NCI-H187 treated with DMSO at 0.1 percent for 48 hours (cell line): ENCODE measurements around the gene RPS2.
A peak's percentile ranks its signal among the peaks of the same experiment; 100 is the strongest.
"Not testable (repeated sequence)": the region's sequence is repeated elsewhere in the genome, so short reads cannot be mapped to it uniquely, and the experiment has no call there.

Source experiments
- DNase-seq: peaks from one replicate; lab custom pipeline; 2025; lab: John Stamatoyannopoulos, UW

The RPS2 gene

GRCh38 chr16:1962161-1963153 lies 2.2 kb downstream of the RPS2 start:
- DNase-seq: not testable (repeated sequence)

GRCh38 chr16:1961651-1962067 lies 3.0 kb downstream of the RPS2 start:
- no peak for DNase-seq

DNA sequence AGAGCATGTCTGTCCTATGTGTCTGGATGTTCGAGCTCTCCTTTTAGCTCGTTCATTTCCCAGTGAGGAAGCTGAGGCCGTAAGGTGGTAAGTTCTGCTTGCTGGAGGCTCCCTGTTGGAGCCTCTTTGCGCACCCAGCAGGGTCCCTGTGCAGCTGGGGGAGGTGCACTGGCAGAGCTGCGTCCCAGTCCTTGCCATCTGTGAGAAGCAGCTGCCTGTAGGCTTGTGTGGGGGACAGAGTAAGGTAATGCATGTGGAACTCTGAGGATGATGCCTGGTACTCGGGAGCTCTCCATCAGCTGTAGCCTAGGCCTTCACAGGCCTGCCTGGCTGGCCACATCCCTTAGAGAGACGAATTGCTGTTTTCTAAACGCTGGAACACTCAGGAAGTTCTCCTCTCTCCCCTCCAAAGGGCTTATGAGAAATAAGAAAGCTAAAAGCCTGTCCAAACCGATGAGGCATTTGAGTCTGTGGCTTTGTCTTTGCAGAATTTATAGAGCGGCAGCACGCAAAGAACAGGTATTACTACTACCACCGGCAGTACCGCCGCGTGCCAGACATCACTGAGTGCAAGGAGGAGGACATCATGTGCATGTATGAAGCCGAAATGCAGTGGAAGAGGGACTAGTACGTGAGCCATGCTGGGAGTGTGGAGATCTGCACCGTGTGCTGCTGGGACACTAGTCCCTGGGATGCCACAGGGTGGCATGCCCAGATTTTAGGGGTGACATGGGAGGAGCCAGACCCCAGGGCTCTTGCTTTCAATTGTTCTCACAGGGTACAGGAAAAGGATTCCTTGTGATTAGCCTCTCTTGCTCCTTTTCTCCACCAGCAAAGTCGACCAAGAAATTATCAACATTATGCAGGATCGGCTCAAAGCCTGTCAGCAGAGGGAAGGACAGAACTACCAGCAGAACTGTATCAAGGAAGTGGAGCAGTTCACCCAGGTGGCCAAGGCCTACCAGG lies 3.7 kb downstream of the RPS2 start:
- no peak for DNase-seq

- peak; percentile 37 for DNase-seq
Observed at GRCh38 chr16:1959269-1960039, 5.2 kb downstream of the RPS2 start, which contains the start of gene NDUFB10. Gene NDUFB10, plus strand, starts transcription at chr16:1959538. Its CDS starts 87 bp downstream, at chr16:1959625.

DNA sequence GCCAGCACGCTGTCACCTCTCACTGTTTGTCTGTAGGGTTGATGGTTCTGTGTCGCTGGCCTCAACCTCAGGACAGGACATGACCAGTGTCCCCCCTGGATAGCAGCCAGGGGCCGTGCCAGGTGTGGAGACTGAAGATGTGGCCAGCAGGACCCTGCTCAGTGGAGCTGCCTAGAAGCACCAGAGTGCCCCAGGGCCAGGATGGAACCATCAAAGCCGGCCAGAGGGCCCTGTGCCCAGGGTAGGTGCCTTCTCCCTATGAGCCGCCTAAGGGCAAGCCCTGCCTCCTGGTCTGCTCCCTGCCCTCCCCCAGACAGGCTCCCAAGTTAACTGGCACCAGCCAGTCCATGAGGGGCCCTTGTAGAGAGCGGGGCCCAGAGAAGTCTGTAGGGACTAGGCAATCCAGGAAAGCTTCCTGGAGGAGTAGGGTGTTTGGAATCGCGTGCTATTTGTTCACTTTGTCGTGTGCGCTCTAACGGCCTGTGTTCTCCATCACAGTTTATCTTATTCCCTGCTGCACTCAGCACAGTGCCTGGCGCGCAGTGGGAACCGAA lies 5.8 kb downstream of the RPS2 start:
- no peak for DNase-seq

DNA sequence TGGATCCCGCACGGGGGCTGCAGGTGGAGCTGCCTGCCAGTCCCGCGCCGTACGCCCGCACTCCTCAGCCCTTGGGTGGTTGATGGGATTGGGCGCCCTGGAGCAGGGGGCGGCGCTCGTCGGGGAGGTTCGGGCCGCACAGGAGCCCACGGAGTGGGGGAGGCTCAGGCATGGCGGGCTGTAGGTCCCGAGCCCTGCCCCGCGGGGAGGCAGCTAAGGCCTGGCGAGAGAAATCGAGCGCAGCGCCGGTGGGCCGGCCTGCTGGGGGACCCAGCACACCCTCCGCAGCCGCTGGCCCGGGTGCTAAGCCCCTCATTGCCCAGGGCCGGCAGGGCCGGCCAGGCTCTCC lies 6.5 kb downstream of the RPS2 start:
- DNase-seq: not testable (repeated sequence)

- not testable (repeated sequence) for DNase-seq
Observed at GRCh38 chr16:1957434-1958142, 7.0 kb downstream of the RPS2 start.

- no peak for DNase-seq
Observed at GRCh38 chr16:1953734-1954133, 10.9 kb downstream of the RPS2 start.

- DNase-seq: no peak
Observed at GRCh38 chr16:1950559-1950958, 14.1 kb downstream of the RPS2 start.

DNA sequence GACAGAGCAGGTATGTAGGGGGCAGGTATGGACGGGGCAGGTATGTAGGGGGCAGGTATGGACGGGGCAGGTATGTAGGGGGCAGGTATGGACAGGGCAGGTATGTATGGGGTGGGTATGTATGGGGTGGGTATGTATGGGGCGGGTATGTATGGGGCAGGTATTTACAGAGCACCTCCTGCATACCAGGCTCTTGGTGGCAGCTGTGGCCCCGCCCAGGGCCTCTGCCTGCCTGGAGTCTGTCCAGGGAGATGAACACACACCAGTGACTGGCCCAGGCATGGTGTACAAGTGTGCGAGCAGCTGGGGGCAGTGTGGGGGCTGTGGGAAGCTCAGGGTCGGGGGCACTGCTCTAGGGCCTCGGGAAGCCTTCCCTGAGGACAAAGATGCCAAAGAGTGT lies 14.6 kb downstream of the RPS2 start:
- DNase-seq: no peak

DNA sequence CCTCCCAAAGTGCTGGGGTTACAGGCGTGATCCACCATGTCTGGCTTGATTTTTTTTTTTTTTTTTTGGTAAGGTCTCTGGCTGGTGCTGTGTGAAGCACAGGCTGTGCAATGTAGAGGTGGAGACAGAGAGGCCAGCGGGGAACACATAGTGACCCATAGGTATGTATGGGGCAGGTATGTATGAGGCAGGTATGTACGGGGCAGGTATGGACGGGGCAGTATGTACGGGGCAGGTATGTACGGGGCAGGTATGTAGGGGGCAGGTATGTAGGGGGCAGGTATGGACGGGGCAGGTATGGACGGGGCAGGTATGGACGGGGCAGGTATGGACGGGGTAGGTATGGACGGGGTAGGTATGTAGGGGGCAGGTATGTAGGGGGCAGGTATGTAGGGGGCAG lies 15.1 kb downstream of the RPS2 start:
- DNase-seq: no peak

- DNase-seq: no peak
Observed at GRCh38 chr16:1947369-1947670, 17.3 kb downstream of the RPS2 start.

- DNase-seq: no peak
Observed at GRCh38 chr16:1946495-1947368, 17.9 kb downstream of the RPS2 start.

DNA sequence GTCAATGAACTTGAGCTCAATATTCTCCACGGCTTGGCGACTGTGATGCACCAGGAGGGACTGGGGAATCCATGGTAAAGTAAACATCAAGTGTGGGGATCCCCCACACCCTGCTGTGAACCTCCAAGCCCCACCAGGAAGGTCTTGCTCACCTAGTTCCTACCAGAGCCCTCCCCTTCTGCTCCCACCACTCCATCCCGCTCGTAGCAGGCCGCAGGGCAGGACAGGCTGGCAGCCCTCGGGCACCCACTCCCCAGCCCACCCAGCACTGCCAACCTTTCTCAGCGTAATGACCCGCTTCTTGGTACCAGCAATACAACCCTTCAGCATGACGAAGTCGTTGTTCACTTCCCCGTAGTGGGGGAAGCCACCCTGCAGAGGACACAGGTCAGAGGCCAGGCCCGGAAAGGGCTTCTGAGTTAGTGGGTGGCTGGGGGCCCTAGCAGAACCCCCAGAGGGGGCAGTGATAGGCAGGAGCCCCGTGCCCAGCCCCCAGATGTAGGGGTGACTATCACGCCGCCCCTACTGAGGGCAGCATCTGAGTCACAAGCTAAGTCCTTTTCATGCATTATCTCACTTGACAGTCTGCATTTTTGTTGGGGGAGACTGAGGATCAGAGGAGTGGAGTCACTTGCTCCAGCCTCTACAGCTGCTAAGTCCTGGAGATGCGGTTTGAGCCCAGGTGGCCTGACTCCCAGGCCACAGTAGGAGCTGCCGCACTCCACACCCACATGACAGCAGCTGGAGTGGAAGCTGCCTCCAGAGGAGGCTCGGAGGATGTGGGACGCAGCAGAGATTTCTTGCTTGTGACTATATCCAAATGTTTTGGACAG lies 18.9 kb downstream of the RPS2 start:
- DNase-seq: no peak

GRCh38 chr16:1944612-1945199 lies 19.9 kb downstream of the RPS2 start:
- DNase-seq: no peak

DNA sequence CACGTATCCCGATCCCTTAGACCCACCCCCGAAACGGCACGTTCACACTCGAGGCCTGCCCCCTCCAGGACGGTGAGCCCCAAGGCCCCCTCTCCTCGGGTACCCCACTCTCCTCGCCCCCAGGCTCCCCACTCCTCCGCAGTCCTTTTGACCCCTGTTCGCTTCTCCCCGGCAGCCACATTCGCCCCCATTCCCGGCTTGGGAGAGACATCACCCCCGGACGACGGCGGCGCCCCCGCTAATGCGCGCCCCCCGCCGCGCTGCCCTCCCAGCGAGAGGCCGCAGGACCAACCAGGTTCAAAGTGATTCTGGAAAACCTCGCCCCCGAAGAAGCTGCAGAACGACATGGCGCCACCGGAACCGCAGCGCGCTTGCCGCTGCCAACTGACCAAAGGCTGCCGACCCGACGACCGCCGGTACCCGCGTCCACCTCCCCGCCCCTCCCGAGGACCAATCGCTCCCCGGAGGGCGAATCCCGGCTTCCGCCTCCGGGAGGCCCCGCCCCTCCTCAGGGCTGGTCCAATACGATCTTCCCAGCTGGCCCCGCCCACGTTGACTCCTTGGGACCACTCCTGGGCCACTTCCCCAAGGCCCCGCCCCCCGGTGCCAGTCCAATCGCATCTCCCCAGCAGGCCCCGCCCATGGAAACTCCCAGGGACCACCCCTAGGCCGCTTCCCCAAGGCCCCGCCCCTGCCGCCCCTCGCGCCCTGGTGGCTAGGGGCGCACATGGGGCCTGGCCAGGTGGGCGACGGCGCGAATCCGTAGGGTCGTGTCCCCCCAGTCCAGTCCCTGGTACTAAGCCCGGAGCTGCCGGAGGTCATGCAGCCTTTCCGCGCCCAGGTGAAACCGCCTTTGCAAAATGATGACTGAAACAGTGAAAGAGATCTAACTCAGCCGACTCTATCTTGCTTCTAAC lies 21.6 kb downstream of the RPS2 start, which contains the start of gene MSRB1:
Gene MSRB1, minus strand, starts transcription at position 390 of the 917 bp plus-strand sequence. Its CDS starts 43 bp downstream, at position 347.
- peak; percentile 99 for DNase-seq

- DNase-seq: no peak
Observed at GRCh38 chr16:1942047-1942809, 22.4 kb downstream of the RPS2 start.
